T-helper 17 cell (primary cell): ENCODE measurements around the gene HDAC10. TPM values are rescaled to one million over a fixed set of nuclear protein-coding genes. Genes with fewer than 3 reads are reported as not detected.

ENCODE experiments used
- ATAC-seq: fragments of 150-1000 bp; cut with Tn5 transposase; 2 replicates; pipeline ENCODE4 v1.10.0; 2021; ENCODE audit warnings: mild to moderate bottlenecking, moderate library complexity
- DNase-seq, 3 donors: peaks; one replicate each; pipeline versions ENCODE4 v3.0.0 to v3.0.0-alpha.2; 2020 to 2021
- H3K9me3 ChIP-seq: one replicate; pipeline ENCODE4 v1.7.0; 2013; ENCODE audit warnings: low read length, mild to moderate bottlenecking; ENCODE audit not compliant: control insufficient read depth, poor library complexity, severe bottlenecking
- H3K27ac Mint-ChIP-seq: one replicate; pipeline ENCODE4 v1.8.0; 2022; ENCODE audit warnings: mild to moderate bottlenecking, moderate library complexity, mixed read lengths
- H3K27me3 Mint-ChIP-seq: one replicate; pipeline ENCODE4 v1.8.0; 2022; ENCODE audit warnings: mixed read lengths
- H3K36me3 Mint-ChIP-seq: one replicate; pipeline ENCODE4 v1.8.0; 2022; ENCODE audit warnings: low read depth, mixed read lengths
- H3K4me1 Mint-ChIP-seq: one replicate; pipeline ENCODE4 v1.8.0; 2022; ENCODE audit warnings: mild to moderate bottlenecking, mixed read lengths
- H3K4me3 Mint-ChIP-seq: one replicate; pipeline ENCODE4 v1.8.0; 2022; ENCODE audit warnings: mild to moderate bottlenecking, moderate library complexity, mixed read lengths
- total RNA-seq, 4 donors: library from RNA in 2 of 4; stranded (reverse) in 2 of 4; gene quantifications; one replicate each; pipeline ENCODE4 v1.2.3 and lab custom pipeline; 2022 to 2026

HDAC10 gene
- total RNA-seq, 2 donors from 2014 or later = 95.5 to 105 TPM

- H3K9me3 ChIP-seq = no peaks in the 10 kb centered on the region
- H3K4me3 Mint-ChIP-seq = peak overlapping the region; percentile 84
- no peaks in the 10 kb centered on the region for H3K36me3 Mint-ChIP-seq
- DNase-seq (peak; percentile 56 to 68 (median 63)), ATAC-seq (peak; percentile 66)
- no peaks in the 10 kb centered on the region for H3K27me3 Mint-ChIP-seq
- peaks cover 11% of the 10 kb centered on the region for H3K4me1 Mint-ChIP-seq
- no peak overlapping the region for H3K27ac Mint-ChIP-seq
These were observed 19.8 kb upstream of the HDAC10 start for GRCh38 chr22:50270666-50271394.

GRCh38 chr22:50269970-50270665 is 19.1 kb upstream of the HDAC10 start, which contains the start of gene MAPK11:
Gene MAPK11 (minus strand): TSS chr22:50270380. CDS start chr22:50270292, 88 bp downstream.
- H3K4me3 Mint-ChIP-seq = peak within 1 kb of the TSS; percentile 84
- H3K36me3 Mint-ChIP-seq = no peaks in the 10 kb centered on the region
- H3K27me3 Mint-ChIP-seq = no peaks in the 10 kb centered on the region
- no peak within 1 kb of the TSS for H3K27ac Mint-ChIP-seq
- peak; percentile 75 for ATAC-seq
- H3K4me1 Mint-ChIP-seq = peaks cover 13% of the 10 kb centered on the region
- DNase-seq = peak; percentile 64 to 77 (median 71)
- no peaks in the 10 kb centered on the region for H3K9me3 ChIP-seq

GRCh38 chr22:50269573-50269969 is 18.5 kb upstream of the HDAC10 start:
- Mint-ChIP-seq H3K4me3 (peak overlapping the region; percentile 56), H3K27ac (no peak overlapping the region), H3K4me1 (peaks cover 15% of the 10 kb centered on the region), H3K27me3 (no peaks in the 10 kb centered on the region), H3K36me3 (no peaks in the 10 kb centered on the region)
- H3K9me3 ChIP-seq = no peaks in the 10 kb centered on the region
- DNase-seq (no peak), ATAC-seq (no peak)

- no peaks in the 10 kb centered on the region for H3K36me3 Mint-ChIP-seq
- H3K9me3 ChIP-seq = no peaks in the 10 kb centered on the region
- no peaks in the 10 kb centered on the region for H3K27me3 Mint-ChIP-seq
- H3K27ac Mint-ChIP-seq = no peak overlapping the region
- peak overlapping the region; percentile 59 for H3K4me3 Mint-ChIP-seq
- peaks cover 9% of the 10 kb centered on the region for H3K4me1 Mint-ChIP-seq
- DNase-seq (no peak), ATAC-seq (no peak)
These were observed 17.6 kb upstream of the HDAC10 start for GRCh38 chr22:50268655-50269113.

GRCh38 chr22:50267591-50268390 is 16.7 kb upstream of the HDAC10 start:
- no peak overlapping the region for H3K27ac Mint-ChIP-seq
- peaks cover 9% of the 10 kb centered on the region for H3K4me1 Mint-ChIP-seq
- ATAC-seq = peak; percentile 44
- H3K27me3 Mint-ChIP-seq = peaks cover 7% of the 10 kb centered on the region
- peak overlapping the region; percentile 59 for H3K4me3 Mint-ChIP-seq
- peak; percentile 54 to 64 (median 58) for DNase-seq
- no peaks in the 10 kb centered on the region for H3K9me3 ChIP-seq
- no peaks in the 10 kb centered on the region for H3K36me3 Mint-ChIP-seq

GRCh38 chr22:50266994-50267393 is 15.9 kb upstream of the HDAC10 start:
- no peak for ATAC-seq

GRCh38 chr22:50264946-50265669 is 14.0 kb upstream of the HDAC10 start:
- Mint-ChIP-seq H3K27ac (no peak overlapping the region), H3K4me1 (peaks cover 15% of the 10 kb centered on the region), H3K4me3 (no peak overlapping the region), H3K36me3 (no peaks in the 10 kb centered on the region), H3K27me3 (peaks cover 15% of the 10 kb centered on the region)
- ATAC-seq (no peak), DNase-seq (no peak)
- no peaks in the 10 kb centered on the region for H3K9me3 ChIP-seq

More at GRCh38 chr22:50266994-50267393, 15.9 kb upstream of the HDAC10 start:
- no peak for DNase-seq
- H3K4me1 Mint-ChIP-seq = peaks cover 14% of the 10 kb centered on the region
- H3K4me3 Mint-ChIP-seq = no peak overlapping the region
- H3K36me3 Mint-ChIP-seq = no peaks in the 10 kb centered on the region
- peaks cover 15% of the 10 kb centered on the region for H3K27me3 Mint-ChIP-seq
- H3K27ac Mint-ChIP-seq = no peak overlapping the region
- H3K9me3 ChIP-seq = no peaks in the 10 kb centered on the region

- Mint-ChIP-seq H3K36me3 (no peaks in the 10 kb centered on the region), H3K4me1 (peaks cover 15% of the 10 kb centered on the region), H3K27me3 (peaks cover 17% of the 10 kb centered on the region), H3K4me3 (no peak overlapping the region), H3K27ac (no peak overlapping the region)
- no peaks in the 10 kb centered on the region for H3K9me3 ChIP-seq
- DNase-seq (no peak), ATAC-seq (no peak)
These were observed 13.2 kb upstream of the HDAC10 start for GRCh38 chr22:50264104-50264745.

- H3K36me3 Mint-ChIP-seq = no peaks in the 10 kb centered on the region
These were observed 12.0 kb upstream of the HDAC10 start for GRCh38 chr22:50262973-50263617.

GRCh38 chr22:50262460-50262911 is 11.4 kb upstream of the HDAC10 start:
- DNase-seq (no peak), ATAC-seq (no peak)
- Mint-ChIP-seq H3K36me3 (no peaks in the 10 kb centered on the region), H3K4me1 (peaks cover 11% of the 10 kb centered on the region), H3K27ac (no peak overlapping the region), H3K4me3 (peak overlapping the region; percentile 77), H3K27me3 (peaks cover 27% of the 10 kb centered on the region)
- no peaks in the 10 kb centered on the region for H3K9me3 ChIP-seq

More at GRCh38 chr22:50262973-50263617, 12.0 kb upstream of the HDAC10 start:
- no peaks in the 10 kb centered on the region for H3K9me3 ChIP-seq
- Mint-ChIP-seq H3K27ac (no peak overlapping the region), H3K4me3 (no peak overlapping the region), H3K27me3 (peaks cover 25% of the 10 kb centered on the region), H3K4me1 (peaks cover 12% of the 10 kb centered on the region)
- DNase-seq (no peak), ATAC-seq (no peak)

GRCh38 chr22:50261615-50262459 is 10.8 kb upstream of the HDAC10 start, which contains the start of gene MAPK12:
Gene MAPK12 (minus strand): TSS chr22:50261683. CDS start chr22:50261509, 174 bp downstream.
- Mint-ChIP-seq H3K4me3 (peak within 1 kb of the TSS; percentile 77), H3K4me1 (peaks cover 11% of the 10 kb centered on the region), H3K27ac (no peak within 1 kb of the TSS), H3K27me3 (peaks cover 31% of the 10 kb centered on the region), H3K36me3 (no peaks in the 10 kb centered on the region)
- DNase-seq (no peak), ATAC-seq (no peak)
- H3K9me3 ChIP-seq = no peaks in the 10 kb centered on the region
